ENCODE measurements around the gene HOXC9.

DNA sequence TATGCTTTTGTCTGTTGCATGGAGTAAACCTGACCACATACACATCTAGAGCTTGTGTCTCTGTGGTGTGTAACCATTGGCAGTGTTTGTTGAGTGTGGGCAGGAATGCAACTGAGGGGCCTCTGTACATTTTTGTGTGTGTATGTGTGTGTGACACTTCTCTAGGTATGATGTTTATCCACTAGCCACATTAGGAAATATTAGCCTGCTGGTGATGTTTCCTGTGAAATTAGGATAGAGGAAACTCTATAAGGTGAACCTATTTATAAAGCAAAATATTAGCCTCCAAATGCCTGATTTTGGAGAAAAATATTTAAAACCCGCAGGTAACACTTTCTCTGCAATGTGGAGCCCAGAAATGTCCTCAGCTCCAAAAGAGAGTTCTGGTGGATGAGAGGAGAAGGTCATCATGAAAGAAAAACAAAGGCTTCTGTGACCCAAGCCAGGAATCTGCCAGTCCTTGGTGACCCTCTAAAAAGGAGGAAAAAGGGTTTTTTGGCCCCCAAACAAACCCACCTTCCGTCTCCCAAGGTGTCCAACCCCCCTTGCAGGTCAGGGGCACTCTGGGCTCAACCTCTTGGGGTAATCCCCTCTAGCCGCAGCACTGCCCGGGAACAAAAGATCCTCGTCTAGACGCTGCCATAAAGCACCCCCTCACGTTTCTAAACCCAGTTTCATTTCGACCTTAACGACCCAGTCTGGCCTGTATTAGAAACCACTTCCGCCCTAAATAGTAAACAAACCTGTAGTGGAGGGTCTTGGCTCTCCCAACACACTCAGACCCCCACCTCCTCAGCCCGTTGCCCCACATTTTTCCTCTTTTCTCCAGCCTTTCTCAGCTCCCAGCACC is 22.1 kb upstream of the HOXC9 start:
- no peak for TF ChIP-seq POLR2A (IDR thresholded peaks at IDR 0.05)
- TF ChIP-seq, protein P1, sequence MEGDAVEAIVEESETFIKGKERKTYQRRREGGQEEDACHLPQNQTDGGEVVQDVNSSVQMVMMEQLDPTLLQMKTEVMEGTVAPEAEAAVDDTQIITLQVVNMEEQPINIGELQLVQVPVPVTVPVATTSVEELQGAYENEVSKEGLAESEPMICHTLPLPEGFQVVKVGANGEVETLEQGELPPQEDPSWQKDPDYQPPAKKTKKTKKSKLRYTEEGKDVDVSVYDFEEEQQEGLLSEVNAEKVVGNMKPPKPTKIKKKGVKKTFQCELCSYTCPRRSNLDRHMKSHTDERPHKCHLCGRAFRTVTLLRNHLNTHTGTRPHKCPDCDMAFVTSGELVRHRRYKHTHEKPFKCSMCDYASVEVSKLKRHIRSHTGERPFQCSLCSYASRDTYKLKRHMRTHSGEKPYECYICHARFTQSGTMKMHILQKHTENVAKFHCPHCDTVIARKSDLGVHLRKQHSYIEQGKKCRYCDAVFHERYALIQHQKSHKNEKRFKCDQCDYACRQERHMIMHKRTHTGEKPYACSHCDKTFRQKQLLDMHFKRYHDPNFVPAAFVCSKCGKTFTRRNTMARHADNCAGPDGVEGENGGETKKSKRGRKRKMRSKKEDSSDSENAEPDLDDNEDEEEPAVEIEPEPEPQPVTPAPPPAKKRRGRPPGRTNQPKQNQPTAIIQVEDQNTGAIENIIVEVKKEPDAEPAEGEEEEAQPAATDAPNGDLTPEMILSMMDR (IDR thresholded peaks at IDR 0.05), result no peak
